Fibroblast of skin of scalp (primary cell): ENCODE data around the gene CTDSPL.

ENCODE experiments used
- DNase-seq: peaks from one replicate; pipeline ENCODE4 v3.0.0-alpha.2; 2013

Gene CTDSPL

GRCh38 chr3:37990527-37990926 lies 128.8 kb downstream of the CTDSPL start, which contains the start of gene VILL:
Gene VILL (plus strand): TSS chr3:37990786. CDS start chr3:37993673, 2,887 bp downstream.
- DNase-seq = no peak

DNA sequence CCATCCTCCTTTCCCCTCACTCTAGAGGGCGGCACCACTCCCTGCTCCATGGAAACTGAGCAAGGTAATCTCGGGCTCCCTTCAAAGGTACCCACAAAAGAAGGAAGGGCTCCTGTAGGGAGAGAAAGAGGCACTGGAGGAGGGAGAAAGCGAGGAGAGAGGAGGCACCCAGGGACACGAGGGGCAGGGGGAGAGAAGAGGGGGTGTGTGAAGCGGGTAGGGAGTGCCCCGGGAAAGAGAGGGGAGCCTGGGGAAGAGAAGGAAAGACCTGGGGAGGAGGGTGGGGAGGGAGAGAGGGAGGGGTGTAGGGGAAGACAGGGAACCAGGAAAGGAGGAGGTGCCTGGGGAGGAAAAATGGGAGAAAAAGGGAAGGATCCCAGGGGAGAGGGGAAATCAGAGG lies 129.4 kb downstream of the CTDSPL start:
- DNase-seq = no peak

DNA sequence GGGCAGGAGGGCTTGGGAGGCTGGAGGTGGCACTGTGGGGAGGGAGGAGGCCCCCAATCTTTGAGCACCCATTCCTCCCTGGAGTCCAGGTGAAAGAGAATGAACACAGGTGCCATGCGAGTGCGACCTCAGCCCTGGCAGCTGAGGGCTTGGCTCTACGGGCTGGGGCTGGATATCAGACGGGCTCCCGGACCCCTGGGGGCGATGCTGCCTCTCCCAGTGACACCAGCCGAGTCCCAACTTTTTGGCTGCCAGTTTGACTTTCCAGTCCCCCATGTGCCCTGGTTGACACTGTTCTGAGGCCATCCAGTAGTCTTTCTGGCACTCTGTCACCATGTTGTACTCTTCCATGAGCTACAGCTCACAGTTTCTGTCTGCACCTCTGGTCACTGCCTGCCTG lies 130.1 kb downstream of the CTDSPL start:
- DNase-seq = no peak

GRCh38 chr3:37992271-37993066 lies 130.8 kb downstream of the CTDSPL start:
- DNase-seq = no peak

DNA sequence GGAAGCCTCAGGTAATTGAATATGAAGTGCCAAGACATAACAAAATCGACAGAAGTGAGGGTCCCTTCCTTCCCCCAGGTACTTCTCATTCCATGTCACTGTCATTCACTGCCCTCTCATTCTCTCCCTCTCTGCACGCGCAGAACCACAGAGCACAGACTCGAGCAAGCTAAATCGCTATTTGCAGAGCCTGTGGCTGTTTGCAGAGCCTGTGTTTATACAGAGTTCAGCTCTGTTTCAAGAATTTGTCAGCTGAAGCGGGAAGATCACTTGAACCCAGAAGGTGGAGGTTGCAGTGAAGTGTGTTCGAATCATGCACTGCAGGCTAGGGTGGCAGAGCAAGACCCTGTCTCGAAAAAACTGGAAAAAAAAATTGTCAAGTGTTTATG lies 131.4 kb downstream of the CTDSPL start:
- DNase-seq = no peak

- no peak for DNase-seq
These were observed 131.8 kb downstream of the CTDSPL start for GRCh38 chr3:37993460-37993819.

DNA sequence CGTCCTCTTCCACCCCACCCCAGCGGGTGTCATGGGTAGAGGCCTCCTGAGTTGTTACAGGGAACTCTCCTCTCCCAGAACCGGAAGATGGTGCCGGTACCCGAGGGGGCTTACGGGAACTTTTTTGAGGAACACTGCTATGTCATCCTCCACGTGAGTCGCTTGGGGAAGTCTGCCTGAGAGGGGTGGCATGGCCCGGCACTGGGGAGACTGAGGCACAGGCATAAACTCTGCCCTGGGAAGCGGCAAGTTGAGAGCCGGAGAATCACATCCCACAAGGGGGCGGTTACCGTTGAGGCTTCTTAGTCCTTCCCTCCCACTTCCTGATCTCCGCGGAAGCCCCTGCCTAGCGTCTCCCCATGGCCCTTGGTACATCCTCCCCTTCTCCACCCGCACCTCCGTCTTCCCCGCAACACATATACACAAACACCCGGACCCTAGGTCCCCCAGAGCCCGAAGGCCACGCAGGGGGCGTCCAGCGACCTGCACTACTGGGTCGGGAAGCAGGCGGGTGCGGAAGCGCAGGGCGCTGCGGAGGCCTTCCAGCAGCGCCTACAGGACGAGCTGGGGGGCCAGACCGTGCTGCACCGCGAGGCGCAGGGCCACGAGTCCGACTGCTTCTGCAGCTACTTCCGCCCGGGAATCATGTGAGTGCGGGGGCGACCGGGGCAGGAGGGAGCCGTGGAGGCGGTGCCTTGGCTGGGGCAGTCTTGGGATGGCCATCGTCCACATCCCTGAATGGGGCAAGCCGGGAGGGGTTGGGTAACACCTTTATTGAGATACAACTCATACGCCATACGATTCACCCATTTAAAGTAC lies 132.3 kb downstream of the CTDSPL start:
- DNase-seq = peak; percentile 72

GRCh38 chr3:37994639-37994972 lies 132.9 kb downstream of the CTDSPL start:
- DNase-seq = no peak

- DNase-seq = no peak
These were observed 134.3 kb downstream of the CTDSPL start for GRCh38 chr3:37995652-37996641.

DNA sequence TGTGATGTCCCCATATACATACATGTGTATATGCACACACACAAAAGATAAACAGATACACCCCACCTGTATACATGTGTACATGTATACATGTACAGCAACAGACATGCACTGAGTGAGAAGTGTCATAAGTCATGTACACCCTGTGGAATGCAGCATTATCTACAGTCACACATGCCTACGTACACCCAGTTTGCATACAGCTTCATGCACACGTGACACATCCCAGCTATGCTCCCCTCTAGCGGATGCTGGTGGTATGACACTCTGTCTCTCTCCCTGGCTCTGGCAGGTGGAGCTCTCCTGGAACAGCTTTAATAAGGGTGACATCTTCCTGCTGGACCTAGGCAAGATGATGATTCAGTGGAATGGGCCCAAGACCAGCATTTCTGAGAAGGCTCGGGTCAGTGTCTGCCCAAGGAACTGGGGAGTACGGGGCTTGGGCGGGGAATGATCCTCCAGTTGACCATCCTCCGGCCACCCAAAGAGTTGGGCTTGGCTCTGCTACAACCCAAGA lies 135.2 kb downstream of the CTDSPL start:
- DNase-seq = peak; percentile 79

DNA sequence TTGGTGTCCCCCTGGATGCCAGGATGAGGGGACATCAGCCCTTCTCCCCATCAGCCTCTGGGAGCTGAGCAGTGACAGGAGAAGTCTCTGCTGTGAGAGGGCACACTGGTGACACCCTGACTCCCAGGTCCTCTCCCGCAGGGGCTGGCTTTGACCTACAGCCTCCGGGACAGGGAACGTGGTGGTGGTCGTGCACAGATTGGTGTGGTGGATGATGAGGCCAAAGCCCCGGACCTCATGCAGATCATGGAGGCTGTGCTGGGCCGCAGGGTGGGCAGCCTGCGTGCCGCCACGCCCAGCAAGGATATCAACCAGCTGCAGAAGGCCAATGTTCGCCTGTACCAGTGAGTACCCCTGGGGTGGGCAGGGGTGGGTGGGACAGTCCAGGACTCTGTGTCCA lies 135.7 kb downstream of the CTDSPL start:
- no peak for DNase-seq

GRCh38 chr3:37997791-37998370 lies 136.2 kb downstream of the CTDSPL start:
- DNase-seq = no peak

DNA sequence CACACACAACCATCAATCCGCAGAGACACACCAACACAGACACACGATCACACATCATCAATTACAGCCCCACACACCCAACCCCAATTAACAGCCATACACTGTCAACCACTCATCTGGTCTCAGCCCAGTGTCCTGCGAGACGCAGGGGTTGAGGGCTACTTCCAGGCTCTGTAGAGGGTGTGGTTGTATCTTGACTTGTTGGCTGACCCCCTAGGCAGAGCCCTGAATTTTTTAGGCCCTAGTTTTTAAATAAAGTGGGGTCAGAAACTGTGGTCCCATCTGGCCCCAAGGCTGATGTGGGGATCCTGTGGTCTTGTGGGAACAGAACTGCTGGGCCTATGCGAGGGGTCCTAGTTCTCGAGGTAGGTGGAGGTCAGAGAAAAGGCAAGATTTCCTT lies 138.2 kb downstream of the CTDSPL start:
- DNase-seq = no peak

DNA sequence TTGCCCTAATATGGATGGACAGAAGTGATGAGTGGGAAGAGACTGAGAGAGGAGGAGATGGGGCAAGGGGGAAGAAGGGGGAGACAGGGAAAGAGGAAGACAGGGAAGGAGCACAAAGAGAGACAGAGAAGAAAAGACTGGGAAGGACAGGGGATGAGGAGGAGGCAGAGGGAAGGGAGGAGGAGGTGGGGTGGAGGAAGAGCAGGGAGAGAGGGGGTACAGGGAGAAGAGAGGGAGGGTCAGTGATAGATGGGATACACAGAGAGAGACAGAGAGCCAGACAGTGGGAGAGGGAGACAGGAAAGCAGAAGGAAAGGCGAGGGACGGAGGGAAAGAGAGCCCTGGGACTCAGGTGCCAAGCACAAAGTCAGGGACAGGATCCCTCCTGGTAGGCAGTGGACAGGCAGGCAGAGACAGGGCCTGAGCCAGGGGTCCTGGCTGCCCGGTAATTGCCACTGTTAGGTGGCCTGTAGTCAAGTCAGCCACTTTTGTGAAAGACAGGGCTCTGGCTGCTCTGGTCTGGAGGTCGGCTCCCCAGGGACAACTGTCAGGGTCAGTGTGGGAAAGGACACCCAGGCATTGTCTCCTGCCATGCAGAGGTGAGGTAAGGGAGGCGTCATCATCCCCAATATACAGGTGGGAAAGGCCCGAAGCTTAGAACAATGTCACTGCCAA lies 138.7 kb downstream of the CTDSPL start:
- DNase-seq = no peak

DNA sequence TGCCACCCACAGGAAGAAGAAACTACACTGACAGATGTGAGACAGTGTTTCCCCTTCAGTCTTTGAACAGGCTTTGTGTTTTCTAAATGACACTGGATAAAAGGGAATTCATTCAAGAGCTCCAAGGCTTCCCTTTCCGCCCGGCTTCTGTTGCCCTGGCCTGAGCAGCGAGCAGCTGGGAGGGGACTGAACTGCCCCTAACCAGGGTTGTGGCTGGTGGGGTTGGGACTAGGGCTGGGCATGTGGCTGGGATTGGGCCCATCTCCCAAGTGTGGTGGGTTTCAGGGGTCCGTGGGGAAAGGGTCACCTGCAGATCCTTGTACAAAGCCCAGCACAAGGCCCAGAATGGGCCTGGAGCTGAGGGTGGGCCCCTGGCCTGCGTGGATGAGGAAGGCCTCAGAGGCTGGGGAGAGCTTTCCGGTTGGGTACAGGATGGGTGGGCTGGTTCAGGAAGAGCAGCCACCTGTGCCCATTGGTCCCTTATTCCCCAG lies 139.3 kb downstream of the CTDSPL start:
- DNase-seq = no peak

DNA sequence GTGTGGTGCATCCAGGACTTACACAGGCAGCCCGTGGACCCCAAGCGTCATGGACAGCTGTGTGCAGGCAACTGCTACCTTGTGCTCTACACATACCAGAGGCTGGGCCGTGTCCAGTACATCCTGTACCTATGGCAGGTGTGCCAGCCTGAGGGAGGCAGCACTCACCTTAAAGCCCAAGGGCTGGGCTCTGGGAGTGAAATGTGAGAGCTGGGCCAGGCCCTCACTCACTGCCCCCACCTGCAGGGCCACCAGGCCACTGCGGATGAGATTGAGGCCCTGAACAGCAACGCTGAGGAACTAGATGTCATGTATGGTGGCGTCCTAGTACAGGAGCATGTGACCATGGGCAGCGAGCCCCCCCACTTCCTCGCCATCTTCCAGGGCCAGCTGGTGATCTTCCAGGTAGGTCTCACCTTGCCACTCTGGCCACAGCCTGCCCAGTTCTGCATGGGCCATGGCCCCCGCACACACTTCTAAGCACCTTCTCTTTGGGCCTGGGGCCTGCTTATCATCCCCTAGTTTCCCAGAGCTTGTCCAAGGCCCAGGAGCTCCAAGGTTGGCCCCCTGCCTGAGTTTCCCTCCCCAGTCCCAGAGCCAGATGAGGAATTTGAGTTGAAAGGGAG lies 139.9 kb downstream of the CTDSPL start:
- no peak for DNase-seq

- no peak for DNase-seq
These were observed 140.7 kb downstream of the CTDSPL start for GRCh38 chr3:38002291-38002876.

GRCh38 chr3:38002940-38003339 lies 141.3 kb downstream of the CTDSPL start:
- no peak for DNase-seq

DNA sequence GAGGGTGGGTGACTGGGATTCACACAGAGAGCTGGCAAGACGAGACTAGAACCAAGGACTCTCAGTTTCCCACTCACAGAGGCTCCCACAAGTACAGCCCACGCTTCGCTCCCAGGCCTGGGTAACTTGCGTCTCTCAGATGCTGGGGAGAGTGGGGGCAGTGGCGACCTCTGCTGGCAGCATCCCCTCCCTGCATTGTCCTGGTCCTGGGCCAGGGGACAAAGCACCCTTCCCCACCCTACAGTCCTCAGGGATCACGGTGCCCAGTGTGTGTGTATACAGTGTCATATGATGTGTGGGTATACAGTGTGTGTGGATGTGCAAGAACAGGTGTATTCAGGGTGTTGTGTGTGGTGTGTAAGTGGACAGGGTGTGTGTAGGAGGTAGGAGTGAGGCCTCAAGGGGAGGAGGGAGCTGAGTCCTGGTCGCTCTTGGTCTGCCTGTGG lies 141.7 kb downstream of the CTDSPL start:
- peak; percentile 50 for DNase-seq

DNA sequence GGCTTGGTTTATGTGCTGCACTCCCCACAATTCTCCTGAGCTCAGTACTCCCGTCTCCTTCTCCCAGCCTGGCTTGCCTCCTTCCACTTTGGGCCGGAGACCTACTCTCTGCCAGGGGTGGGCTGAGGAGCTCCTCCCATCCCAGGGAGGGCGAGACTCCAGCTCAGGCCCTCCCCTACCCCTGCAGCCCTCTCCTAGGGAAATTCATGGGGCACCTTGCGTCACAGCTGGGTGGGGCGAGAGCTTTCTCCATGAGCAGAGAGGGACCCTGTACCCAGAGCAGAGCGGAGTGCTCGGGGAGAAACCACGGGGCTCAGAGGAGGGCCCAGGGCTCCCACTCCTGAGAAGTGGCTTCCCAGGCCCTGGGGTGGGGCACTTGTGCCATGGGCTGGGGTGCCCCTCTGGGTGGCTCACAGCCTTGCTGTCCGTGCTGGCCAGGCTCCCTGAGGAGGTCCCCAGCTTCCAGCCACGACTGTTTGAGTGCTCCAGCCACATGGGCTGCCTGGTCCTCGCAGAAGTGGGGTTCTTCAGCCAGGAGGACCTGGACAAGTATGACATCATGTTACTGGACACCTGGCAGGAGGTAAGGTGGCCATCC lies 142.2 kb downstream of the CTDSPL start:
- DNase-seq = no peak
